DND-41 (cell line): ENCODE results near the gene ALDOA.

Experiments
- ATAC-seq: fragments of 200-7000 bp; cut with Tn5 transposase; 3 replicates; pipeline ENCODE4 v1.9.1; 2021; ENCODE audit warnings: low read depth; ENCODE audit not compliant: insufficient read depth
- DNase-seq: peaks from one replicate; pipeline ENCODE4 v3.0.0-alpha.2; 2020
- H2AFZ ChIP-seq: 2 replicates; pipeline ENCODE4 v1.6.0; 2012; ENCODE audit warnings: low read depth, low read length
- H3K27ac ChIP-seq: 2 replicates; pipeline ENCODE4 v1.5.1; 2012; ENCODE audit warnings: low read length, inconsistent platforms
- H3K27me3 ChIP-seq: fragments of 200-600 bp; sonication (generic); 2 replicates; pipeline ENCODE4 v1.6.0; 2012; ENCODE audit warnings: low read length, mild to moderate bottlenecking, inconsistent platforms; ENCODE audit not compliant: insufficient read depth, poor library complexity
- H3K36me3 ChIP-seq: 2 replicates; pipeline ENCODE4 v1.5.1; 2012; ENCODE audit warnings: low read length, inconsistent platforms; ENCODE audit not compliant: insufficient read depth
- H3K4me1 ChIP-seq: 2 replicates; pipeline ENCODE4 v1.5.1; 2012; ENCODE audit warnings: mild to moderate bottlenecking, low read length; ENCODE audit not compliant: insufficient read depth
- H3K4me2 ChIP-seq: 2 replicates; pipeline ENCODE4 v1.6.0; 2012; ENCODE audit warnings: mild to moderate bottlenecking, moderate library complexity, low read length, inconsistent platforms; ENCODE audit not compliant: insufficient read depth
- H3K4me3 ChIP-seq, 2 experiments: fragments of 200-600 bp in 1 of 2; shearing (Covaris generic) in 1 of 2; 2 replicates each; pipeline ENCODE4 v1.5.1; 2012 to 2016; ENCODE audit warnings: inconsistent platforms in 2 of 2, low read length in 2 of 2, mild to moderate bottlenecking in 2 of 2, low read depth in 1 of 2, moderate library complexity in 1 of 2
- H3K79me2 ChIP-seq: 2 replicates; pipeline ENCODE4 v1.6.0; 2012; ENCODE audit warnings: low read length, inconsistent platforms; ENCODE audit not compliant: insufficient read depth
- H3K9ac ChIP-seq: 2 replicates; pipeline ENCODE4 v1.6.0; 2012; ENCODE audit warnings: low read depth, mild to moderate bottlenecking, inconsistent platforms, low read length, moderate library complexity
- H3K9me3 ChIP-seq: 2 replicates; pipeline ENCODE4 v1.5.1; 2012; ENCODE audit warnings: low read length, moderate library complexity, mild to moderate bottlenecking, inconsistent platforms; ENCODE audit not compliant: insufficient read depth, severe bottlenecking
- H4K20me1 ChIP-seq: 2 replicates; pipeline ENCODE4 v1.6.0; 2012; ENCODE audit warnings: low read length; ENCODE audit not compliant: insufficient read depth
- CTCF ChIP-seq: IDR thresholded peaks from 2 replicates; pipeline ENCODE4 v1.5.1; 2012; ENCODE audit warnings: borderline replicate concordance, low read length, moderate library complexity, mild to moderate bottlenecking; ENCODE audit not compliant: poor library complexity, severe bottlenecking; ENCODE audit errors: extremely low read depth
- EZH2 ChIP-seq: IDR thresholded peaks from 3 replicates; pipeline ENCODE4 v1.6.1; 2012; ENCODE audit warnings: borderline replicate concordance, low read depth, mild to moderate bottlenecking, moderate library complexity, low read length, inconsistent platforms; ENCODE audit not compliant: severe bottlenecking

ALDOA gene

GRCh38 chr16:30046178-30046577, 19.4 kb upstream of the ALDOA start:
- no peak overlapping the region for H2AFZ ChIP-seq
- H3K27me3 ChIP-seq = no peaks in the 10 kb centered on the region
- DNase-seq (no peak), ATAC-seq (no peak)
- no peak overlapping the region for H3K4me2 ChIP-seq
- TF ChIP-seq CTCF = no peak
- TF ChIP-seq EZH2 = no peak
- no peaks in the 10 kb centered on the region for H3K36me3 ChIP-seq
- no peaks in the 10 kb centered on the region for H4K20me1 ChIP-seq
- no peaks in the 10 kb centered on the region for H3K9me3 ChIP-seq
- no peak overlapping the region for H3K9ac ChIP-seq
- H3K27ac ChIP-seq = no peak overlapping the region
- no peak overlapping the region for H3K4me3 ChIP-seq
- H3K79me2 ChIP-seq = no peaks in the 10 kb centered on the region
- H3K4me1 ChIP-seq = no peaks in the 10 kb centered on the region

GRCh38 chr16:30046588-30046987, 19.0 kb upstream of the ALDOA start:
- H3K79me2 ChIP-seq = peaks cover under 1% of the 10 kb centered on the region
- no peak for ATAC-seq
- no peak overlapping the region for H3K4me3 ChIP-seq
- H3K27me3 ChIP-seq = no peaks in the 10 kb centered on the region
- H3K9me3 ChIP-seq = no peaks in the 10 kb centered on the region
- H2AFZ ChIP-seq = no peak overlapping the region
- H3K36me3 ChIP-seq = no peaks in the 10 kb centered on the region
- peaks cover 2% of the 10 kb centered on the region for H3K4me1 ChIP-seq
- H4K20me1 ChIP-seq = no peaks in the 10 kb centered on the region
- no peak for TF ChIP-seq EZH2
- no peak for TF ChIP-seq CTCF
- H3K4me2 ChIP-seq = no peak overlapping the region
- no peak overlapping the region for H3K9ac ChIP-seq
- no peak for DNase-seq
- H3K27ac ChIP-seq = no peak overlapping the region

- H3K4me1 ChIP-seq = peaks cover 27% of the 10 kb centered on the region
- H3K4me3 ChIP-seq = no peak overlapping the region
- H3K27ac ChIP-seq = no peak overlapping the region
- no peaks in the 10 kb centered on the region for H4K20me1 ChIP-seq
- H3K4me2 ChIP-seq = no peak overlapping the region
- H3K36me3 ChIP-seq = no peaks in the 10 kb centered on the region; the same call in 1 of the 2 replicates
- H2AFZ ChIP-seq = no peak overlapping the region
- ATAC-seq (no peak), DNase-seq (no peak)
- peaks cover 18% of the 10 kb centered on the region for H3K79me2 ChIP-seq
- TF ChIP-seq EZH2 = no peak
- TF ChIP-seq CTCF = no peak
- H3K27me3 ChIP-seq = no peaks in the 10 kb centered on the region
- no peaks in the 10 kb centered on the region for H3K9me3 ChIP-seq
- H3K9ac ChIP-seq = no peak overlapping the region
These were observed 15.7 kb upstream of the ALDOA start for GRCh38 chr16:30049871-30050270.

GRCh38 chr16:30051518-30051917, 14.0 kb upstream of the ALDOA start:
- peak overlapping the region; percentile 83 for H3K9ac ChIP-seq
- H3K4me3 ChIP-seq = peak overlapping the region in 1 of 2 experiments; percentile 87; a peak in 2 of 4 replicates
- no peaks in the 10 kb centered on the region; the same call in 1 of the 2 replicates for H3K36me3 ChIP-seq
- peak overlapping the region; percentile 51 for H3K27ac ChIP-seq
- H2AFZ ChIP-seq = no peak overlapping the region
- H3K27me3 ChIP-seq = no peaks in the 10 kb centered on the region
- no peak for DNase-seq
- H4K20me1 ChIP-seq = no peaks in the 10 kb centered on the region
- peaks cover 32% of the 10 kb centered on the region for H3K4me1 ChIP-seq
- ATAC-seq = no peak
- TF ChIP-seq EZH2 = no peak
- TF ChIP-seq CTCF = no peak
- H3K9me3 ChIP-seq = no peaks in the 10 kb centered on the region
- peak overlapping the region; percentile 97 for H3K4me2 ChIP-seq
- H3K79me2 ChIP-seq = peaks cover 18% of the 10 kb centered on the region
